GM12878 (cell line): ENCODE measurements around the gene RPL18. TPM values are rescaled to one million over a fixed set of nuclear protein-coding genes. Genes with fewer than 3 reads are reported as not detected.
A peak's percentile ranks its signal among the peaks of the same experiment; 100 is the strongest.

Source experiments
- ATAC-seq: fragments of 200-7000 bp; cut with Tn5 transposase; 3 replicates; pipeline ENCODE4 v1.9.1; 2020; ENCODE audit warnings: mild to moderate bottlenecking, moderate library complexity
- BruUV-seq: library from RNA; stranded (reverse); fragments of 400-500 nt; replicated peaks from 2 replicates; lab custom pipeline; 2021; lab: Mats Ljungman, UMichigan
- CTCF ChIA-PET: fragments of 300-600 bp; sonication (Branson Sonifier 250); formaldehyde crosslinking; extraction: SDS; loops from one replicate; lab custom pipeline; 2021; ENCODE audit warnings: inconsistent platforms; lab: Yijun Ruan, JAX
- POLR2A ChIA-PET: fragments of 350-600 bp; formaldehyde crosslinking; extraction: SDS; loops from one replicate; lab custom pipeline; 2021; ENCODE audit warnings: inconsistent platforms; lab: Charles Lee
- RAD21 ChIA-PET: fragments of 300-600 bp; sonication (Branson Sonifier 250); formaldehyde crosslinking; loops from one replicate; lab custom pipeline; 2023; ENCODE audit warnings: antibody characterized with exemption; ENCODE audit not compliant: unreplicated experiment; lab: Charles Lee
- SMC1A ChIA-PET: fragments of 300-600 bp; sonication (Branson Sonifier 250); formaldehyde crosslinking; loops from one replicate; lab custom pipeline; 2023; ENCODE audit not compliant: unreplicated experiment, uncharacterized antibody; lab: Charles Lee
- DNase-seq: peaks from one replicate; pipeline ENCODE4 v3.0.0-alpha.2; 2011; ENCODE audit warnings: low read depth, low spot score
- FAIRE-seq: peaks from 3 replicates; lab custom pipeline; 2011; peaks lifted over from hg19 to GRCh38; lab: Jason Lieb, UNC
- H2AFZ ChIP-seq: 2 replicates; pipeline ENCODE4 v1.6.0; 2011; ENCODE audit warnings: low read depth, low read length, control low read depth; ENCODE audit not compliant: control insufficient read depth
- H3K27ac ChIP-seq: 2 replicates; pipeline ENCODE4 v1.5.1; 2011; ENCODE audit warnings: control low read depth; ENCODE audit not compliant: control insufficient read depth, insufficient read depth
- H3K27me3 ChIP-seq, 2 experiments: replicated peaks in 1 of 2; 2 replicates each; pipeline versions ENCODE4 v1.6.0 to v1.6.1; 2011; ENCODE audit warnings: low read length in 1 of 2; ENCODE audit not compliant: control insufficient read depth in 2 of 2, insufficient read depth in 2 of 2
- H3K36me3 ChIP-seq, 2 experiments: 2 replicates each; pipeline ENCODE4 v1.5.1; 2011; ENCODE audit warnings: low read length in 1 of 2; ENCODE audit not compliant: control insufficient read depth in 2 of 2, insufficient read depth in 2 of 2
- H3K4me1 ChIP-seq: 2 replicates; pipeline ENCODE4 v1.6.1; 2011; ENCODE audit warnings: mild to moderate bottlenecking, low read length, moderate library complexity, mixed read lengths; ENCODE audit not compliant: control insufficient read depth, insufficient read depth
- H3K4me2 ChIP-seq: 2 replicates; pipeline ENCODE4 v1.6.0; 2011; ENCODE audit warnings: control low read depth; ENCODE audit not compliant: control insufficient read depth, insufficient read depth
- H3K4me3 ChIP-seq: fragments of 200-600 bp; sonication (generic); 2 replicates; pipeline ENCODE4 v1.5.1; 2016
- H3K79me2 ChIP-seq: 2 replicates; pipeline ENCODE4 v1.6.0; 2011; ENCODE audit warnings: low read length; ENCODE audit not compliant: control insufficient read depth, insufficient read depth
- H3K9ac ChIP-seq: 2 replicates; pipeline ENCODE4 v1.8.0; 2011; ENCODE audit warnings: low read length, control low read depth, mixed read lengths; ENCODE audit not compliant: control insufficient read depth, insufficient read depth
- H3K9me3 ChIP-seq: replicated peaks from 3 replicates; pipeline ENCODE4 v1.5.1; 2011; ENCODE audit warnings: mild to moderate bottlenecking, low read length; ENCODE audit not compliant: control insufficient read depth, insufficient read depth
- H4K20me1 ChIP-seq: 2 replicates; pipeline ENCODE4 v1.6.0; 2011; ENCODE audit not compliant: control insufficient read depth, insufficient read depth
- MYB ChIP-seq: fragments of 150-350 bp; IDR thresholded peaks from 2 replicates; pipeline ENCODE4 v1.6.1; 2014; ENCODE audit warnings: mild to moderate bottlenecking, low read depth, low read length, borderline replicate concordance
- RUNX3 ChIP-seq: IDR thresholded peaks from 2 replicates; pipeline ENCODE4 v1.6.1; 2012; ENCODE audit warnings: low read length, inconsistent platforms
- ZBED1 ChIP-seq: IDR thresholded peaks from 2 replicates; pipeline ENCODE4 v1.6.1; 2016; ENCODE audit warnings: borderline replicate concordance
- WGBS: methylation state at CpG from one replicate; pipeline ENCODE4 v1.1.6; 2016; ENCODE audit warnings: low lambda C conversion rate; ENCODE audit not compliant: insufficient replicate concordance, insufficient coverage; ENCODE audit errors: missing lambda C conversion rate; 5-methylcytosine and 5-hydroxymethylcytosine counted together
- in situ Hi-C: fragments of 300-500 bp; cut with MboI; formaldehyde crosslinking; loops from 9 replicates; pipeline ENCODE4 v1.14.3; 2018; ENCODE audit warnings: mixed read lengths
- intact Hi-C: fragments of 100-400 bp; cut with micrococcal nuclease; formaldehyde crosslinking; loops from one replicate; pipeline ENCODE4 v1.14.2; 2022; ENCODE audit not compliant: unreplicated experiment
- polyA plus RNA-seq, 11 experiments: library from polyadenylated mRNA; depleted of rRNA in 4 of 11; unstranded in 6 of 11; stranded (reverse) in 5 of 11; fragments of >200 nt; fragmentation: Nextera tagmentation in 4 of 11; fragmentation: Illumina TruSeq in 1 of 11; extraction: Ambion mirVana in 4 of 11; extraction: Trizol in 1 of 11; gene quantifications; 1 replicate in 1 of 11; 2 replicates in 10 of 11; pipeline versions ENCODE4 v1.2.1 to v1.2.3, GENCODE V29; 2011 to 2016; ENCODE audit warnings: inconsistent platforms in 2 of 11, missing spikeins in 2 of 11, low read depth in 1 of 11
- total RNA-seq, 4 experiments: library from RNA; depleted of rRNA in 3 of 4; stranded (reverse); fragments of >200 nt in 3 of 4; fragmentation: Illumina TruSeq in 1 of 4; extraction: Trizol in 1 of 4; gene quantifications; 2 replicates each; pipeline versions ENCODE4 v1.2.1 to v1.2.3, GENCODE V29; 2013 to 2021
- TF ChIP-seq, protein P1 (sequence below): fragments of 450-650 bp; formaldehyde crosslinking; IDR thresholded peaks from 2 replicates; pipeline ENCODE4 v1.5.0; 2022; ENCODE audit warnings: mild to moderate bottlenecking, missing genetic modification characterization

The RPL18 gene
- total and polyA plus RNA-seq, 10 of the 15 experiments (the other 5 are each of a cell fraction or from before 2014, with no cell fraction given): 393 to 4,267 (median 2,019) TPM

GRCh38 chr19:48634036-48634342, 15.0 kb upstream of the RPL18 start:
- RAD21 ChIA-PET: interaction anchor here (1.1 to 3.4 kb wide), 7 partner anchors 10 to 50 kb away, joined by 3 to 16 read pairs (median 9); partner anchors contain the start of genes CA11, RPL18 and SPHK2
- peaks cover 28% of the 10 kb centered on the region for H3K4me1 ChIP-seq

GRCh38 chr19:48633148-48634035, 14.4 kb upstream of the RPL18 start:
- peaks cover 5% of the 10 kb centered on the region for H3K79me2 ChIP-seq
- intact Hi-C loops (loop anchor here (10.0 kb wide), 1 partner anchor 331 kb away; the partner anchor contains the start of gene FTL), in situ Hi-C loops (loop anchor here (25.0 kb wide), 1 partner anchor 1254 kb away; the partner anchor contains the start of genes AKT1S1, IL4I1 and TBC1D17)
- H3K4me2 ChIP-seq: peak overlapping the region; percentile 92
- CTCF ChIA-PET: interaction anchor here (0.8 to 2.3 kb wide), 7 partner anchors 10 to 49 kb away, joined by 3 to 10 read pairs (median 6); partner anchors contain the start of genes CA11, RPL18 and SPHK2
- peak overlapping the region; percentile 66; the same call in 1 of the 2 replicates for H3K9ac ChIP-seq
- no peak for ATAC-seq
- RAD21 ChIA-PET: interaction anchor here (1.1 to 3.4 kb wide), 7 partner anchors 9 to 49 kb away, joined by 3 to 16 read pairs (median 9); partner anchors contain the start of genes CA11, RPL18 and SPHK2
- peaks cover 22% of the 10 kb centered on the region for H3K4me1 ChIP-seq
- H3K9me3 ChIP-seq: no peaks in the 10 kb centered on the region
- BruUV-seq: no TSS peak
- H3K36me3 ChIP-seq: peaks cover 4 to 5% of the 10 kb centered on the region in 2 experiments; a peak in 3 of 4 replicates
- SMC1A ChIA-PET: interaction anchor here (0.9 to 2.8 kb wide), 8 partner anchors 10 to 49 kb away, joined by 3 to 22 read pairs (median 3); partner anchors contain the start of genes CA11, RPL18 and SPHK2
- WGBS: 77% methylated on average over 22 of the region's 22 CpGs
- FAIRE-seq: no peak
- H4K20me1 ChIP-seq: no peaks in the 10 kb centered on the region
- no peak for DNase-seq
- POLR2A ChIA-PET: interaction anchor here (0.7 to 3.3 kb wide), 7 partner anchors 12 to 360 kb away, joined by 3 to 62 read pairs (median 4); partner anchors contain the start of genes CA11, RPL18, RUVBL2 and SPHK2
- no peaks in the 10 kb centered on the region for H3K27me3 ChIP-seq
- H2AFZ ChIP-seq: no peak overlapping the region
- H3K4me3 ChIP-seq: peak overlapping the region; percentile 66
- peak overlapping the region; percentile 79 for H3K27ac ChIP-seq
- no peak for TF ChIP-seq MYB
- TF ChIP-seq, protein P1, sequence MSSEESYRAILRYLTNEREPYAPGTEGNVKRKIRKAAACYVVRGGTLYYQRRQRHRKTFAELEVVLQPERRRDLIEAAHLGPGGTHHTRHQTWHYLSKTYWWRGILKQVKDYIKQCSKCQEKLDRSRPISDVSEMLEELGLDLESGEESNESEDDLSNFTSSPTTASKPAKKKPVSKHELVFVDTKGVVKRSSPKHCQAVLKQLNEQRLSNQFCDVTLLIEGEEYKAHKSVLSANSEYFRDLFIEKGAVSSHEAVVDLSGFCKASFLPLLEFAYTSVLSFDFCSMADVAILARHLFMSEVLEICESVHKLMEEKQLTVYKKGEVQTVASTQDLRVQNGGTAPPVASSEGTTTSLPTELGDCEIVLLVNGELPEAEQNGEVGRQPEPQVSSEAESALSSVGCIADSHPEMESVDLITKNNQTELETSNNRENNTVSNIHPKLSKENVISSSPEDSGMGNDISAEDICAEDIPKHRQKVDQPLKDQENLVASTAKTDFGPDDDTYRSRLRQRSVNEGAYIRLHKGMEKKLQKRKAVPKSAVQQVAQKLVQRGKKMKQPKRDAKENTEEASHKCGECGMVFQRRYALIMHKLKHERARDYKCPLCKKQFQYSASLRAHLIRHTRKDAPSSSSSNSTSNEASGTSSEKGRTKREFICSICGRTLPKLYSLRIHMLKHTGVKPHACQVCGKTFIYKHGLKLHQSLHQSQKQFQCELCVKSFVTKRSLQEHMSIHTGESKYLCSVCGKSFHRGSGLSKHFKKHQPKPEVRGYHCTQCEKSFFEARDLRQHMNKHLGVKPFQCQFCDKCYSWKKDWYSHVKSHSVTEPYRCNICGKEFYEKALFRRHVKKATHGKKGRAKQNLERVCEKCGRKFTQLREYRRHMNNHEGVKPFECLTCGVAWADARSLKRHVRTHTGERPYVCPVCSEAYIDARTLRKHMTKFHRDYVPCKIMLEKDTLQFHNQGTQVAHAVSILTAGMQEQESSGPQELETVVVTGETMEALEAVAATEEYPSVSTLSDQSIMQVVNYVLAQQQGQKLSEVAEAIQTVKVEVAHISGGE: no peak

More at GRCh38 chr19:48634036-48634342, 15.0 kb upstream of the RPL18 start:
- peak overlapping the region; percentile 66 for H3K9ac ChIP-seq
- peak overlapping the region; percentile 92 for H3K4me2 ChIP-seq
- in situ Hi-C loops: loop anchor here (25.0 kb wide), 1 partner anchor 1253 kb away; the partner anchor contains the start of genes AKT1S1, IL4I1 and TBC1D17
- no peaks in the 10 kb centered on the region for H3K27me3 ChIP-seq
- SMC1A ChIA-PET: interaction anchor here (0.9 to 2.8 kb wide), 7 partner anchors 9 to 50 kb away, joined by 3 to 22 read pairs (median 3); partner anchors contain the start of genes RPL18 and SPHK2
- TF ChIP-seq ZBED1: no peak
- 0 out of 2 replicates have a peak, but pooled peaks have one; percentile 1 for TF ChIP-seq RUNX3
- H4K20me1 ChIP-seq: no peaks in the 10 kb centered on the region
- 35% methylated on average over 7 of the region's 7 CpGs for WGBS
- no TSS peak for BruUV-seq
- H3K27ac ChIP-seq: peak overlapping the region; percentile 79
- POLR2A ChIA-PET: interaction anchor here (0.5 to 3.3 kb wide), 9 partner anchors 12 to 360 kb away, joined by 3 to 62 read pairs (median 4); partner anchors contain the start of genes CA11, RPL18, RUVBL2 and SPHK2
- ATAC-seq (no peak), DNase-seq (no peak), FAIRE-seq (no peak)
- peaks cover 5% of the 10 kb centered on the region for H3K79me2 ChIP-seq
- peaks cover 4 to 5% of the 10 kb centered on the region in 2 experiments; a peak in 3 of 4 replicates for H3K36me3 ChIP-seq
- CTCF ChIA-PET: interaction anchor here (1.1 to 2.3 kb wide), 5 partner anchors 11 to 49 kb away, joined by 3 to 10 read pairs (median 9); partner anchors contain the start of gene CA11
- H3K9me3 ChIP-seq: no peaks in the 10 kb centered on the region
- peak overlapping the region; percentile 66 for H3K4me3 ChIP-seq
- intact Hi-C loops: loop anchor here (10.0 kb wide), 1 partner anchor 331 kb away; the partner anchor contains the start of gene FTL
- H2AFZ ChIP-seq: peak overlapping the region; percentile 81
